HEK293 (cell line): Measurements from ENCODE around the gene ALKBH7.
"Not testable (repeated sequence)": the region's sequence is repeated elsewhere in the genome, so short reads cannot be mapped to it uniquely, and the experiment has no call there.

Experiments
- CTCF ChIP-seq: fragments of 450-650 bp; formaldehyde crosslinking; IDR thresholded peaks from 2 replicates; pipeline ENCODE4 v1.5.1; 2016; ENCODE audit warnings: missing biosample characterization, missing genetic modification characterization
- HOXD13 ChIP-seq: sonication (generic); formaldehyde crosslinking; IDR thresholded peaks from 2 replicates; pipeline ENCODE4 v1.8.0; 2022; ENCODE audit warnings: missing genetic modification reagents, borderline replicate concordance
- KLF16 ChIP-seq: fragments of 450-650 bp; formaldehyde crosslinking; IDR thresholded peaks from 2 replicates; pipeline ENCODE4 v1.5.1; 2017; ENCODE audit warnings: missing biosample characterization, missing genetic modification characterization
- MYNN ChIP-seq: fragments of 450-650 bp; formaldehyde crosslinking; IDR thresholded peaks from 2 replicates; pipeline ENCODE4 v1.5.1; 2016; ENCODE audit warnings: missing biosample characterization, missing genetic modification characterization, borderline replicate concordance
- MZF1 ChIP-seq: fragments of 450-650 bp; formaldehyde crosslinking; IDR thresholded peaks from 2 replicates; pipeline ENCODE4 v1.5.1; 2017; ENCODE audit warnings: missing biosample characterization, missing genetic modification characterization, borderline replicate concordance
- ZBTB21 ChIP-seq: fragments of 450-650 bp; formaldehyde crosslinking; IDR thresholded peaks from 2 replicates; pipeline ENCODE4 v1.5.1; 2017; ENCODE audit warnings: missing biosample characterization, missing genetic modification characterization
- ZBTB8A ChIP-seq: fragments of 450-650 bp; formaldehyde crosslinking; IDR thresholded peaks from 2 replicates; pipeline ENCODE4 v1.5.1; 2016; ENCODE audit warnings: missing biosample characterization, missing genetic modification characterization
- ZFP3 ChIP-seq: fragments of 450-650 bp; formaldehyde crosslinking; IDR thresholded peaks from 2 replicates; pipeline ENCODE4 v1.5.1; 2016; ENCODE audit warnings: low read depth, missing biosample characterization, missing genetic modification characterization
- ZNF155 ChIP-seq: fragments of 450-650 bp; formaldehyde crosslinking; IDR thresholded peaks from 2 replicates; pipeline ENCODE4 v1.5.1; 2016; ENCODE audit warnings: missing biosample characterization, missing genetic modification characterization
- ZNF184 ChIP-seq: fragments of 450-650 bp; IDR thresholded peaks from 2 replicates; pipeline ENCODE4 v1.5.1; 2018; ENCODE audit warnings: missing biosample characterization, mild to moderate bottlenecking, missing genetic modification characterization
- ZNF561 ChIP-seq: fragments of 450-650 bp; IDR thresholded peaks from 2 replicates; pipeline ENCODE4 v1.5.1; 2018; ENCODE audit warnings: missing biosample characterization, missing genetic modification characterization, borderline replicate concordance
- ZNF664 ChIP-seq: fragments of 450-650 bp; formaldehyde crosslinking; IDR thresholded peaks from 2 replicates; pipeline ENCODE4 v1.5.1; 2016; ENCODE audit warnings: missing biosample characterization, missing genetic modification characterization
- ZNF768 ChIP-seq: fragments of 450-650 bp; formaldehyde crosslinking; IDR thresholded peaks from 2 replicates; pipeline ENCODE4 v1.5.1; 2018; ENCODE audit warnings: missing biosample characterization, mild to moderate bottlenecking, missing genetic modification characterization
- TF ChIP-seq, protein P1 (sequence below): fragments of 450-650 bp; formaldehyde crosslinking; IDR thresholded peaks from 2 replicates; pipeline ENCODE4 v1.5.1; 2016; ENCODE audit warnings: missing biosample characterization, missing genetic modification characterization

DNA sequence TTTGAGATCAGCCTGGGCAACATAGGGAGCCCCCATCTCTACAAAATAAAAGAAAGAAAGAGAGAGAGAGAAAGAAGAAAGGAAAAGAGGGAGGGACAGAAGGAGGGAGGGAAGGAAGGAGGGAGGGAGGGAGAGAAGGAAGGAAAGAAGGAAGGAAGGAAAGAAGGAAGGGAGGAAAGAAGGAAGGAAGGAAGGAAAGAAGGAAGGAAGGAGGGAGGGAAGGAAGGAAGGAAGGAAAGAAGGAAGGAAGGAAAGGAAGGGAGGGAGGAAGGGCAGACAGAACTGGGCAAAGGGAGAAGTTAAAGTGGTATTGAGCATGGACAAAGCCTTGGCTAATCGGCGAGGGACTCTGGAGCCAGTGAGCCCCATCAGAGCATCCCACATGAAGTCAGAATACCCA, 23.3 kb upstream of the ALKBH7 start:
- not testable (repeated sequence) for TF ChIP-seq MZF1; ZNF664 (tag by site-specific recombination); KLF16 (tag by site-specific recombination); CTCF (tag by site-specific recombination); ZNF561 (tag by site-specific recombination); MYNN (tag by site-specific recombination); ZNF155 (tag by site-specific recombination); ZBTB21 (tag by site-specific recombination); ZFP3; HOXD13 (CRISPR knock-in tag); ZNF768; ZBTB8A (tag by site-specific recombination); ZNF184 (tag by site-specific recombination)
- TF ChIP-seq, protein P1, sequence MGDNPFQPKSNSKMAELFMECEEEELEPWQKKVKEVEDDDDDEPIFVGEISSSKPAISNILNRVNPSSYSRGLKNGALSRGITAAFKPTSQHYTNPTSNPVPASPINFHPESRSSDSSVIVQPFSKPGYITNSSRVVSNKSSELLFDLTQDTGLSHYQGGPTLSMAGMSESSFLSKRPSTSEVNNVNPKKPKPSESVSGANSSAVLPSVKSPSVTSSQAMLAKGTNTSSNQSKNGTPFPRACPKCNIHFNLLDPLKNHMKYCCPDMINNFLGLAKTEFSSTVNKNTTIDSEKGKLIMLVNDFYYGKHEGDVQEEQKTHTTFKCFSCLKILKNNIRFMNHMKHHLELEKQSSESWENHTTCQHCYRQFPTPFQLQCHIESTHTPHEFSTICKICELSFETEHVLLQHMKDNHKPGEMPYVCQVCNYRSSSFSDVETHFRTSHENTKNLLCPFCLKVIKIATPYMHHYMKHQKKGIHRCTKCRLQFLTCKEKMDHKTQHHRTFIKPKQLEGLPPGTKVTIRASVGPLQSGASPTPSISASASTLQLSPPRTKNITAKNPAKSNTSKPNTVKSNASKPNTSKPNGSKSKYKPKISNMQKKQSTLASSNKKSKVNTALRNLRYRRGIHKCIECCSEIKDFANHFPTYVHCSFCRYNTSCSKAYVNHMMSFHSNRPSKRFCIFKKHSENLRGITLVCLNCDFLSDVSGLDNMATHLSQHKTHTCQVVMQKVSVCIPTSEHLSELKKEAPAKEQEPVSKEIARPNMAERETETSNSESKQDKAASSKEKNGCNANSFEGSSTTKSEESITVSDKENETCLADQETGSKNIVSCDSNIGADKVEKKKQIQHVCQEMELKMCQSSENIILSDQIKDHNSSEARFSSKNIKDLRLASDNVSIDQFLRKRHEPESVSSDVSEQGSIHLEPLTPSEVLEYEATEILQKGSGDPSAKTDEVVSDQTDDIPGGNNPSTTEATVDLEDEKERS (tag by site-specific recombination), result not testable (repeated sequence)
